HepG2 (cell line): ENCODE results near the gene IDUA.

ENCODE experiments used
- CTCF ChIP-seq: sonication (generic); formaldehyde crosslinking; IDR thresholded peaks from 2 replicates; pipeline ENCODE4 v1.5.0; 2020; ENCODE audit warnings: mild to moderate bottlenecking, missing genetic modification reagents, moderate library complexity
- NKX3-1 ChIP-seq: sonication (generic); formaldehyde crosslinking; IDR thresholded peaks from 2 replicates; pipeline ENCODE4 v1.5.0; 2020; ENCODE audit warnings: missing genetic modification reagents
- ZNF484 ChIP-seq: sonication (generic); formaldehyde crosslinking; IDR thresholded peaks from 2 replicates; pipeline ENCODE4 v1.5.1; 2020; ENCODE audit warnings: mild to moderate bottlenecking, low read depth, missing genetic modification reagents, borderline replicate concordance

GRCh38 chr4:957581-958313, 29.1 kb upstream of the IDUA start:
- TF ChIP-seq NKX3-1 (CRISPR knock-in tag) (no peak), CTCF (CRISPR knock-in tag) (no peak), ZNF484 (CRISPR knock-in tag) (no peak)
